ENCODE data around the gene MOSMO. TPM values are rescaled to one million over a fixed set of nuclear protein-coding genes. Genes with fewer than 3 reads are reported as not detected.

MOSMO gene
- total and polyA plus RNA-seq, 2 of the 13 experiments (the other 11 are each of a cell fraction or from before 2014, with no cell fraction given), result 26.7 to 32.6 TPM

GRCh38 chr16:21962475-21962874 is 45.4 kb upstream of the MOSMO start:
- 0 out of 2 replicates have a peak, but pooled peaks have one; percentile 22 for TF ChIP-seq RBFOX2 (IDR thresholded peaks at IDR 0.05; ENCODE audit: low read depth, low read length)
- TF ChIP-seq ZNF253 (CRISPR knock-in tag; IDR thresholded peaks at IDR 0.05; ENCODE audit: borderline replicate concordance), result no peak
- CTCF ChIA-PET (ENCODE audit: low intra/inter-chr PET ratio, low total read pairs), result no interaction called here
- H3K27me3 ChIP-seq (ENCODE audit: control insufficient read depth in 1 of 2, insufficient read depth in 2 of 2, low read length in 2 of 2), result no peaks in the 10 kb centered on the region
- DNase-seq (ENCODE audit: low spot score) (no peak), ATAC-seq (no peak), FAIRE-seq (no peak)
- intact Hi-C loops (cut with micrococcal nuclease; ENCODE audit: unreplicated experiment) (no loop called here), in situ Hi-C loops (cut with HindIII; ENCODE audit: extremely low pct_ligation_motif_present, low pct_unique_long_range_greater_than_20kb) (no loop called here)
- no peaks in the 10 kb centered on the region for H3K4me1 ChIP-seq (ENCODE audit: insufficient read depth, low read length)
- H2AFZ ChIP-seq (ENCODE audit: low read length), result no peak overlapping the region
- H3K9me3 ChIP-seq (ENCODE audit: low read length), result no peaks in the 10 kb centered on the region
- H3K9ac ChIP-seq (ENCODE audit: insufficient read depth, low read depth, low read length), result no peak overlapping the region
- peaks cover 55 to 93% of the 10 kb centered on the region in 2 experiments for H3K36me3 ChIP-seq (replicated peaks in 1 of 2; ENCODE audit: control insufficient read depth in 1 of 2, insufficient read depth in 2 of 2, low read length in 2 of 2)
- H3K27ac ChIP-seq (ENCODE audit: extremely low read length, insufficient read depth, low read length), result no peak overlapping the region
- H3K4me2 ChIP-seq (ENCODE audit: low read depth, low read length), result no peak overlapping the region
- POLR2A ChIA-PET, result no interaction called here
- no TSS peak for BruUV-seq (replicated peaks)
- no peak overlapping the region for H3K4me3 ChIP-seq (replicated peaks in 1 of 3; ENCODE audit: insufficient read depth in 1 of 3, low read depth in 2 of 3, low read length in 3 of 3)
- 95% methylated on average over 5 of the region's 5 CpGs for WGBS (ENCODE audit: low lambda C conversion rate)
- no peaks in the 10 kb centered on the region for H4K20me1 ChIP-seq (ENCODE audit: insufficient read depth, low read length)
- H3K79me2 ChIP-seq (ENCODE audit: insufficient read depth, low read length), result no peaks in the 10 kb centered on the region

GRCh38 chr16:21963887-21964286 is 44.0 kb upstream of the MOSMO start:
- FAIRE-seq (no peak), ATAC-seq (no peak), DNase-seq (ENCODE audit: low spot score) (no peak)
- CTCF ChIA-PET (ENCODE audit: low intra/inter-chr PET ratio, low total read pairs), result no interaction called here
- no TSS peak for BruUV-seq (replicated peaks)
- Histone ChIP-seq H3K27ac (ENCODE audit: extremely low read length, insufficient read depth, low read length) (no peak overlapping the region), H3K9me3 (ENCODE audit: low read length) (no peaks in the 10 kb centered on the region), H3K4me2 (ENCODE audit: low read depth, low read length) (no peak overlapping the region), H3K27me3 (ENCODE audit: control insufficient read depth in 1 of 2, insufficient read depth in 2 of 2, low read length in 2 of 2) (no peaks in the 10 kb centered on the region), H3K79me2 (ENCODE audit: insufficient read depth, low read length) (no peaks in the 10 kb centered on the region), H3K4me3 (replicated peaks in 1 of 3; ENCODE audit: insufficient read depth in 1 of 3, low read depth in 2 of 3, low read length in 3 of 3) (no peak overlapping the region), H4K20me1 (ENCODE audit: insufficient read depth, low read length) (no peaks in the 10 kb centered on the region), H3K9ac (ENCODE audit: insufficient read depth, low read depth, low read length) (no peak overlapping the region), H3K4me1 (ENCODE audit: insufficient read depth, low read length) (no peaks in the 10 kb centered on the region), H2AFZ (ENCODE audit: low read length) (no peak overlapping the region), H3K36me3 (replicated peaks in 1 of 2; ENCODE audit: control insufficient read depth in 1 of 2, insufficient read depth in 2 of 2, low read length in 2 of 2) (peaks cover 58 to 93% of the 10 kb centered on the region in 2 experiments)
- WGBS (ENCODE audit: low lambda C conversion rate), result 97% methylated on average over 3 of the region's 3 CpGs
- intact Hi-C loops (cut with micrococcal nuclease; ENCODE audit: unreplicated experiment), result no loop called here
- POLR2A ChIA-PET, result no interaction called here
- in situ Hi-C loops (cut with HindIII; ENCODE audit: extremely low pct_ligation_motif_present, low pct_unique_long_range_greater_than_20kb), result no loop called here
- TF ChIP-seq NFKBIZ (CRISPR knock-in tag; IDR thresholded peaks at IDR 0.05), result no peak
- TF ChIP-seq HIC2 (CRISPR knock-in tag; IDR thresholded peaks at IDR 0.05; ENCODE audit: low read depth), result no peak
- no peak for TF ChIP-seq IRX3 (CRISPR knock-in tag; IDR thresholded peaks at IDR 0.05; ENCODE audit: borderline replicate concordance, low read depth)
- no peak for TF ChIP-seq ZNF230 (CRISPR knock-in tag; IDR thresholded peaks at IDR 0.05)
- TF ChIP-seq ONECUT2 (CRISPR knock-in tag; IDR thresholded peaks at IDR 0.05), result no peak
- no peak for TF ChIP-seq ZNF253 (CRISPR knock-in tag; IDR thresholded peaks at IDR 0.05; ENCODE audit: borderline replicate concordance)
- no peak for TF ChIP-seq ZFP36L2 (CRISPR knock-in tag; IDR thresholded peaks at IDR 0.05)
- no peak for TF ChIP-seq ESRRA (CRISPR knock-in tag; IDR thresholded peaks at IDR 0.05; ENCODE audit: low read depth)
- TF ChIP-seq NFE2L1 (CRISPR knock-in tag; IDR thresholded peaks at IDR 0.05; ENCODE audit: borderline replicate concordance), result no peak
- no peak for TF ChIP-seq ZNF138 (CRISPR knock-in tag; IDR thresholded peaks at IDR 0.05; ENCODE audit: low read depth)
- no peak for TF ChIP-seq DDIT3 (CRISPR knock-in tag; IDR thresholded peaks at IDR 0.05)
- no peak for TF ChIP-seq ZNF430 (CRISPR knock-in tag; IDR thresholded peaks at IDR 0.05)
- no peak for TF ChIP-seq ZBTB14 (CRISPR knock-in tag; IDR thresholded peaks at IDR 0.05)
- TF ChIP-seq HMG20A (CRISPR knock-in tag; IDR thresholded peaks at IDR 0.05; ENCODE audit: borderline replicate concordance), result no peak
- TF ChIP-seq ZFP36 (IDR thresholded peaks at IDR 0.05; ENCODE audit: borderline replicate concordance, low read depth, low read length, partially characterized antibody), result no peak
- no peak for TF ChIP-seq ZNF124 (CRISPR knock-in tag; IDR thresholded peaks at IDR 0.05)
- TF ChIP-seq MIER2 (CRISPR knock-in tag; IDR thresholded peaks at IDR 0.05), result no peak

Measured in HepG2 (cell line).